ENCODE results near the gene SLC15A3. TPM values are rescaled to one million over a fixed set of nuclear protein-coding genes. Genes with fewer than 3 reads are reported as not detected.

SLC15A3 gene
- total RNA-seq, 4 donors from 2014 or later = 5.9 to 44.5 (median 28.7) TPM

DNA sequence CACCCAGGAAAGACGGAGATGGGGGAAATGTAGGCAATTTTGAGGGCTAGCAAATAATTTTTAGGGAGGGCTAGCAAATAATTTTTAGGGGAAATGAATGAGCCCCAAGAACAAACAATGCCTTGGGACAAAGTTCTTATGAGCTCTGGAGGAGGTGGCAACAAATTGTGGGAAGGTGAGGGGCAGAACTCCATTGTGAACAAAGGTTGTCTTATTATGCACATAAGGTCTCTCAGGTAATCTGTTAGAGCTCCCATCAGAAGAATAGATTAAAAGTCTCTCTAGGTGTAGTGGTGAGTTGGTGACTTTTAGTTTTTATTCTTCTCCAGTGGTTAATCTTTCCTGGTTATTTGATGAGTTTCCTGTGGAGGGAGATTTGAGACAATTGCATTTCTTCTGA is 43.2 kb downstream of the SLC15A3 start:
- no peak overlapping the region for H3K4me3 ChIP-seq
- intact Hi-C loops (cut with DNase I; ENCODE audit: low total_unique reads) = no loop called here
- TF ChIP-seq, protein P1, sequence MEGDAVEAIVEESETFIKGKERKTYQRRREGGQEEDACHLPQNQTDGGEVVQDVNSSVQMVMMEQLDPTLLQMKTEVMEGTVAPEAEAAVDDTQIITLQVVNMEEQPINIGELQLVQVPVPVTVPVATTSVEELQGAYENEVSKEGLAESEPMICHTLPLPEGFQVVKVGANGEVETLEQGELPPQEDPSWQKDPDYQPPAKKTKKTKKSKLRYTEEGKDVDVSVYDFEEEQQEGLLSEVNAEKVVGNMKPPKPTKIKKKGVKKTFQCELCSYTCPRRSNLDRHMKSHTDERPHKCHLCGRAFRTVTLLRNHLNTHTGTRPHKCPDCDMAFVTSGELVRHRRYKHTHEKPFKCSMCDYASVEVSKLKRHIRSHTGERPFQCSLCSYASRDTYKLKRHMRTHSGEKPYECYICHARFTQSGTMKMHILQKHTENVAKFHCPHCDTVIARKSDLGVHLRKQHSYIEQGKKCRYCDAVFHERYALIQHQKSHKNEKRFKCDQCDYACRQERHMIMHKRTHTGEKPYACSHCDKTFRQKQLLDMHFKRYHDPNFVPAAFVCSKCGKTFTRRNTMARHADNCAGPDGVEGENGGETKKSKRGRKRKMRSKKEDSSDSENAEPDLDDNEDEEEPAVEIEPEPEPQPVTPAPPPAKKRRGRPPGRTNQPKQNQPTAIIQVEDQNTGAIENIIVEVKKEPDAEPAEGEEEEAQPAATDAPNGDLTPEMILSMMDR (IDR thresholded peaks at IDR 0.05) = no peak
- TF ChIP-seq POLR2A (IDR thresholded peaks at IDR 0.05) = no peak
- no peaks in the 10 kb centered on the region for H3K9me3 ChIP-seq
- no peak for DNase-seq
- no peaks in the 10 kb centered on the region for H3K27me3 ChIP-seq
- no peaks in the 10 kb centered on the region for H3K36me3 ChIP-seq
- H3K4me1 ChIP-seq = peaks cover 12 to 13% of the 10 kb centered on the region in 2 donors
- no peak overlapping the region for H3K27ac ChIP-seq

DNA sequence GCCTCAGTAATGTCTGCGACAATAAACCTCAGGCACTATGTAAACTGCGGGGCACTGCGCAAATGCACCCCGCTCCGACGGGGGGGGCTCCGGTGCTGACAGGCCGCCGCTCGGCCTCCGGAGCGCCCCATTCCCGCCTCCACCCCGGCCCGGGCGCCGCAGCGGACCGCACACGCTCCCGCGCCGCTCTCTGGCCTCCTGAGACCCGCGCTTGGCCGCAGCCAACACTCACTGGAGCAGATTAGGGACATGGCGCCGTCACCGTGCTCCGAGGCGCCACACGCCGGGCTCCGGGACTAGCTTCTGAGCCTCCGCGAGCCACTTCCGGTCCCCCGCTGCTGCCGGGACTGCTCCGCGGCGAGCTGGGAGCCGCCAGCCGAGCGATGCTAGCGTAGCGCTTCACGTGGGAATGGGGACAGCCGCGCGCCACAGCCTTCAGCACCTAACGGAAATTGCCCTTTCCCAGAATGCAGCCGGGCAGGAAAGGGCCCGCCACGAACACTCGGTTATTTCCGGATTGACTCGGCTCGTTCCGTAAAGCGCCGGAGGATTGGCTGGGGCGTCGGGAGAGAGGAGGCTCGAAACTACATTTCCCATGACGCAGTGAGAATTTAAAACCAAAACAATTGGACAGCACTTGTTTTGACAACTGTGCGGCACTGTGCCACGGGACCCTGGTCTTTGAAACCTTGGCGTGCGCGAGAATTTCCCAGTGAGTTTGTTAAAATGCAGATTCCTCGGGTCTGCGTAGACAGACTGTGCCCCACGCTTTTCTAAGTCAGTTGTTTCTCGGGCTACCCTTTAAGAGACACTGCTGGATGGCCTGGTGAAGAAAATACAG is 45.6 kb downstream of the SLC15A3 start, which contains the start of gene PRPF19:
PRPF19 (minus strand) TSS at position 454 of the 841 bp plus-strand sequence; CDS start at position 251, 203 bp downstream.
- Histone ChIP-seq H3K27ac (peak within 1 kb of the TSS; percentile 84 to 94), H3K4me1 (peaks cover 12 to 13% of the 10 kb centered on the region in 2 donors), H3K4me3 (peak within 1 kb of the TSS; percentile 75 to 99), H3K27me3 (no peaks in the 10 kb centered on the region), H3K9me3 (no peaks in the 10 kb centered on the region), H3K36me3 (no peaks in the 10 kb centered on the region)
- DNase-seq = peak; percentile 97 to 99
- intact Hi-C loops (cut with DNase I; ENCODE audit: low total_unique reads) = no loop called here
- TF ChIP-seq, protein P1 (IDR thresholded peaks at IDR 0.05) = peak in 1 of 4 experiments; percentile 17
- peak; percentile 77 to 80 for TF ChIP-seq POLR2A (IDR thresholded peaks at IDR 0.05)

DNA sequence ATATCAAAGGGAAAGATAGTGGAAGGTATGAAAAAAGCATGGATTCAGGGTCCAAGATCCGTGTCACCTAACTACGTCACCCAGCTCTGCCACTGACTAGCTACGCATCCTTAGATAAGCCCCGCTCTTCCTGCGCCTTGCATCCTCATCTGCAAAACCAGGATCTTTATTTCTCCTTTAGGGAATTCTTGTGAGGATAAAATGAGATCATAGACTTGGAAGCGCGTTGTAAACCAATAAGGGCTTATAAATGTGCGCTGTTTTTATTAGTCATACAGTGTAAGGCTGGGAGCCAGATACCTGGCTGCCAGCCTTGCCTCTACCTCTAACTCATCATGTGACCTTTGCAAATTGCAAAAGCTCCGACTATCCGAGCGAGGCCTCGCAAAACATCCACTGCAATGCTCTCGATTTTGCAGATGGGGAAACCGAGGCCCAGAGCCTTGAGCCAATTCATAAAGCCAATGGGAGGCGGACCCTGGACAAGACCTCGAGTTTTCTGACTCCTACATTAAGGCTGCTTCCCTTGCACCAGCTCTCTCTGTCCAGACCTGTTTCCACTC is 46.3 kb downstream of the SLC15A3 start:
- TF ChIP-seq, protein P1 (IDR thresholded peaks at IDR 0.05) = no peak
- TF ChIP-seq POLR2A (IDR thresholded peaks at IDR 0.05) = no peak
- no peaks in the 10 kb centered on the region for H3K36me3 ChIP-seq
- intact Hi-C loops (cut with DNase I; ENCODE audit: low total_unique reads) = no loop called here

DNA sequence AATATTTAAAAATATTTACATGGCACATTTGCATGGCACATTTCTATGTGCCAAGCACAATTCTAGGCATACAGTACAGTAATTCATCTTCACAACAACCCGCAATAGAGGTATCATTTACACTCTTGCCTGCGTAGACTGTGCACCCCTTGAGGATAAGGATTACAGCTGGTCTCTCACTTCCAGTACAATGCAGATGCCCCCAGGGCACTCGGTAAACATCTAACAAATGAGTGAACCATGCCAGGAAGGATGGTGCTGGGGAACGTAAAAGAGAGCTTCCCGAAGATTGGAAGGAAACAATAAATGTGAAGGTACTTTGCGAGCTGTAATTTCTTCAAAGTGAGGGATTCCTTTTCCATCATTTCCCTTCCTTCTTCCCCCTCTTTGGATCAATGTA is 46.9 kb downstream of the SLC15A3 start:
- DNase-seq = no peak
- Histone ChIP-seq H3K36me3 (no peaks in the 10 kb centered on the region), H3K27me3 (no peaks in the 10 kb centered on the region), H3K9me3 (no peaks in the 10 kb centered on the region), H3K27ac (peak overlapping the region in 1 of 2 donors; percentile 84), H3K4me1 (peaks cover 12 to 13% of the 10 kb centered on the region in 2 donors), H3K4me3 (peak overlapping the region; percentile 75 to 99)
- no peak for TF ChIP-seq POLR2A (IDR thresholded peaks at IDR 0.05)
- TF ChIP-seq, protein P1 (IDR thresholded peaks at IDR 0.05) = no peak
- intact Hi-C loops (cut with DNase I; ENCODE audit: low total_unique reads) = no loop called here

More for the DNA sequence above, 46.3 kb downstream of the SLC15A3 start:
- Histone ChIP-seq H3K4me3 (peak overlapping the region; percentile 75 to 99), H3K27ac (peak overlapping the region; percentile 84 to 94), H3K4me1 (peaks cover 12 to 13% of the 10 kb centered on the region in 2 donors), H3K9me3 (no peaks in the 10 kb centered on the region), H3K27me3 (no peaks in the 10 kb centered on the region)
- DNase-seq = no peak

DNA sequence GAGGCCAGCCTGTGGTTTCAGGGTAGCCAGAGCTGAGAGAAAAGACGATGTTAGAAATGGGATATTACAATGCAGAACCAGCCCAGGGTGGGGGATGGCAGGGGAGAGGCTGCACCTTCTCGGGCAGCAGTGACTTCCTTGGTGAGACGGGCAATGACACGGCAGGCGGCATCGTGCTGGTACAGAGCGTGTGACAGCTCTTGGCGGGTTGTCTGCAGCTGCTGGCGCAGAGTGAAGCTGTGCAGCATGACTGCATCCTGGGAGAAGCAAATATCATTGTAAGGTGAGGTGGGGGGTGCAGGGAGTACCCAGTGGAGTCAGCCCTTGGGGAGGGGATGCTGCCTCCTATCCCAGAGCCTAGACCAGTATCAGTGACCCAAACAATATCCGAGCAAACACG is 49.4 kb downstream of the SLC15A3 start:
- Histone ChIP-seq H3K36me3 (no peaks in the 10 kb centered on the region), H3K4me1 (peaks cover 12 to 13% of the 10 kb centered on the region in 2 donors), H3K27ac (no peak overlapping the region), H3K9me3 (no peaks in the 10 kb centered on the region), H3K4me3 (no peak overlapping the region), H3K27me3 (no peaks in the 10 kb centered on the region)
- intact Hi-C loops (cut with DNase I; ENCODE audit: low total_unique reads) = no loop called here
- peak in 1 of 2 donors; percentile 11 for DNase-seq
- no peak for TF ChIP-seq POLR2A (IDR thresholded peaks at IDR 0.05)
- TF ChIP-seq, protein P1 (IDR thresholded peaks at IDR 0.05) = no peak
